Vagina (tissue), 2 donors: ENCODE data around the gene PLEKHD1.

Source experiments
- CTCF ChIP-seq, 3 experiments: fragments of 450-650 bp in 2 of 3; fragments of 200-600 bp in 1 of 3; sonication (generic) in 1 of 3; IDR thresholded peaks; one replicate each; pipeline ENCODE4 v1.5.1; 2017 to 2019; ENCODE audit warnings: antibody characterized with exemption in 3 of 3, mild to moderate bottlenecking in 2 of 3, moderate library complexity in 2 of 3
- POLR2A ChIP-seq, 2 donors: fragments of 450-650 bp; IDR thresholded peaks; one replicate each; pipeline ENCODE4 v1.6.1; 2017; ENCODE audit warnings: antibody characterized with exemption in 2 of 2, mild to moderate bottlenecking in 2 of 2, moderate library complexity in 2 of 2
- POLR2AphosphoS5 ChIP-seq, 2 donors: sonication (generic); formaldehyde crosslinking; IDR thresholded peaks; one replicate each; pipeline ENCODE4 v1.9.0; 2017; ENCODE audit warnings: antibody characterized with exemption in 2 of 2, mild to moderate bottlenecking in 2 of 2, low read depth in 1 of 2; ENCODE audit not compliant: insufficient read depth in 1 of 2

- TF ChIP-seq POLR2AphosphoS5 (IDR thresholded peaks at IDR 0.05; ENCODE audit: insufficient read depth in 1 of 2, low read depth in 1 of 2) (no peak), CTCF (IDR thresholded peaks at IDR 0.05) (no peak), POLR2A (IDR thresholded peaks at IDR 0.05) (no peak)
Observed at GRCh38 chr14:69500736-69501135, 16.2 kb downstream of the PLEKHD1 start.
